ENCODE results near the gene FAM210A. TPM values are rescaled to one million over a fixed set of nuclear protein-coding genes. Genes with fewer than 3 reads are reported as not detected.

The FAM210A gene
- total RNA-seq, 1 donor from 2014 or later, result 15.4 TPM

DNA sequence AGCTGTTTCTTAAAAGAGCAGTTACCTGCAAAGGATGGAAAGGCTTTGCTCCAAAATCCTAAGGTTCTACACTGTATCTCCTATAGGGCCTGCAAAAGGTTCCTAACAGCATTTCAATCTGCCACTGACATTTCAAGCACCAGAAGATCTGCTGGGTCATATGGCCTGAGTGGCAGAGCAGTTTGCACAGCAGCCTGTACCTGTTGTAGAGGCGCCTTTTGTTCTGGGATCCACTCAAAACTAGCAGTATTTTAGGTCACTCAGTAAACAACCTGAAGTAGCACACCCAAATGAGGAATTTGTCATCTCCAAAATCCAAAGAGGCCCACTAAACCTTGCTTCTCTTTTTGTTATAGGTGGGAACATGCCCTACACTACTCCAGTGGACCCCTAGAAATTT, 6.2 kb downstream of the FAM210A start:
- Mint-ChIP-seq H3K27ac (ENCODE audit: unreplicated experiment) (no peak overlapping the region), H3K27me3 (ENCODE audit: unreplicated experiment) (no peaks in the 10 kb centered on the region), H3K4me1 (ENCODE audit: unreplicated experiment) (peaks cover 4% of the 10 kb centered on the region)

DNA sequence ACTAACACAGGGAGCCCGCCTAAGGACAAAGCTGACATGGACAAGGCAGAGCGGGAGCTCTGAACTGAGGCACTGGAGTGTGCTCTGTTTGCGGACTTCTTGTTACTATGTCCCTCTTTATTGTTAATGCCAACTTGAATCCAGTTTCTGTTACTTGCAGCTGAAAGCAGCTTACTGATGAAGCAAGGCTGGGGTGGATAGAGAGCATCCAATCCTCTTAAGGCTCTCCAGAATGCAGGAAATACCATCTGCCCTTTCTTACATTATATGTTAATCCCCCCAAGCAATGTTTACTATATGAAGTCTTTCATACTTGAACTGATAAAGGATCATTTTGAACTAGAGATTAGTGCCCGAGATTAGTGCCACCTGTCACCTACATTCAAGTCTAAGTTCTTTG, 9.4 kb downstream of the FAM210A start:
- DNase-seq (ENCODE audit: low spot score), result no peak
- TF ChIP-seq, protein P1, sequence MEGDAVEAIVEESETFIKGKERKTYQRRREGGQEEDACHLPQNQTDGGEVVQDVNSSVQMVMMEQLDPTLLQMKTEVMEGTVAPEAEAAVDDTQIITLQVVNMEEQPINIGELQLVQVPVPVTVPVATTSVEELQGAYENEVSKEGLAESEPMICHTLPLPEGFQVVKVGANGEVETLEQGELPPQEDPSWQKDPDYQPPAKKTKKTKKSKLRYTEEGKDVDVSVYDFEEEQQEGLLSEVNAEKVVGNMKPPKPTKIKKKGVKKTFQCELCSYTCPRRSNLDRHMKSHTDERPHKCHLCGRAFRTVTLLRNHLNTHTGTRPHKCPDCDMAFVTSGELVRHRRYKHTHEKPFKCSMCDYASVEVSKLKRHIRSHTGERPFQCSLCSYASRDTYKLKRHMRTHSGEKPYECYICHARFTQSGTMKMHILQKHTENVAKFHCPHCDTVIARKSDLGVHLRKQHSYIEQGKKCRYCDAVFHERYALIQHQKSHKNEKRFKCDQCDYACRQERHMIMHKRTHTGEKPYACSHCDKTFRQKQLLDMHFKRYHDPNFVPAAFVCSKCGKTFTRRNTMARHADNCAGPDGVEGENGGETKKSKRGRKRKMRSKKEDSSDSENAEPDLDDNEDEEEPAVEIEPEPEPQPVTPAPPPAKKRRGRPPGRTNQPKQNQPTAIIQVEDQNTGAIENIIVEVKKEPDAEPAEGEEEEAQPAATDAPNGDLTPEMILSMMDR (IDR thresholded peaks at IDR 0.05; ENCODE audit: unreplicated experiment), result no peak
- Mint-ChIP-seq H3K4me1 (ENCODE audit: unreplicated experiment) (peaks cover 5% of the 10 kb centered on the region), H3K4me3 (ENCODE audit: unreplicated experiment) (no peak overlapping the region), H3K36me3 (ENCODE audit: low read depth, unreplicated experiment) (no peaks in the 10 kb centered on the region), H3K27ac (ENCODE audit: unreplicated experiment) (no peak overlapping the region), H3K9me3 (ENCODE audit: unreplicated experiment) (no peaks in the 10 kb centered on the region), H3K27me3 (ENCODE audit: unreplicated experiment) (no peaks in the 10 kb centered on the region)

More for the DNA sequence above, 6.2 kb downstream of the FAM210A start:
- no peak for DNase-seq (ENCODE audit: low spot score)
- Mint-ChIP-seq H3K4me3 (ENCODE audit: unreplicated experiment) (no peak overlapping the region), H3K36me3 (ENCODE audit: low read depth, unreplicated experiment) (peaks cover 3% of the 10 kb centered on the region), H3K9me3 (ENCODE audit: unreplicated experiment) (no peaks in the 10 kb centered on the region)
- TF ChIP-seq, protein P1 (IDR thresholded peaks at IDR 0.05; ENCODE audit: unreplicated experiment), result no peak

- H3K27ac Mint-ChIP-seq (ENCODE audit: unreplicated experiment), result no peak overlapping the region
- no peak overlapping the region for H3K4me3 Mint-ChIP-seq (ENCODE audit: unreplicated experiment)
- H3K27me3 Mint-ChIP-seq (ENCODE audit: unreplicated experiment), result no peaks in the 10 kb centered on the region
- H3K4me1 Mint-ChIP-seq (ENCODE audit: unreplicated experiment), result peaks cover 5% of the 10 kb centered on the region
- no peaks in the 10 kb centered on the region for H3K36me3 Mint-ChIP-seq (ENCODE audit: low read depth, unreplicated experiment)
- no peak for DNase-seq (ENCODE audit: low spot score)
- H3K9me3 Mint-ChIP-seq (ENCODE audit: unreplicated experiment), result no peaks in the 10 kb centered on the region
- TF ChIP-seq, protein P1 (IDR thresholded peaks at IDR 0.05; ENCODE audit: unreplicated experiment), result no peak
Measured at GRCh38 chr18:13715330-13715729, 11.0 kb downstream of the FAM210A start.

DNA sequence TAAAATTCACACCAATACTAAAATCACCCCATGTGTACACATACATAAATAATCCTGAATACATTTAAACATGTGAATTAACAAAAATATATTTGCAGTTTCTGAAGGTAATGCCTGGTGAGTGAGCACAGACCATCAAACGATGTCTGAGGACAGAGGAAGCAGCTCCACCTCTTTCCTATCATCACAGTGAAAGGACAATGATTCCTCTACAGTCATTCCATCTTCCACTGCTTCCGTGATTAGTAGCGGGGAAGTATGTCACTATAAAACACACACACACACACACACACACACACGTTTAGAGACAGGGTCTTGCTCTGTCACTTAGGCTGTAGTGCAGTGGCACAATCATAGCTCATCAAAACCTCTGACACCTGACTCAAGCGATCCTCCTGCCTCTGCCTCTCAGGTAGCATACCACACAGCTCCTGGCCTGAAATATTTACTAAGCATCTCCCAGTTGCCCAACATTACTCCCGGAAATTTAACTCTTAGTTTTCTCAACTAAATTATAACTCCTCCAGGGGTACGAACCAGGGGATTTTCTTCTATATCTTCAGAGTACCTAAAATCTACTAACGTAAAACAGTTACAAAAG, 12.8 kb downstream of the FAM210A start:
- no peak for DNase-seq (ENCODE audit: low spot score)
- peaks cover 5% of the 10 kb centered on the region for H3K4me1 Mint-ChIP-seq (ENCODE audit: unreplicated experiment)
- H3K27me3 Mint-ChIP-seq (ENCODE audit: unreplicated experiment), result no peaks in the 10 kb centered on the region
- no peak overlapping the region for H3K4me3 Mint-ChIP-seq (ENCODE audit: unreplicated experiment)
- TF ChIP-seq, protein P1 (IDR thresholded peaks at IDR 0.05; ENCODE audit: unreplicated experiment), result no peak
- peaks cover 7% of the 10 kb centered on the region for H3K9me3 Mint-ChIP-seq (ENCODE audit: unreplicated experiment)
- no peaks in the 10 kb centered on the region for H3K36me3 Mint-ChIP-seq (ENCODE audit: low read depth, unreplicated experiment)
- no peak overlapping the region for H3K27ac Mint-ChIP-seq (ENCODE audit: unreplicated experiment)

DNA sequence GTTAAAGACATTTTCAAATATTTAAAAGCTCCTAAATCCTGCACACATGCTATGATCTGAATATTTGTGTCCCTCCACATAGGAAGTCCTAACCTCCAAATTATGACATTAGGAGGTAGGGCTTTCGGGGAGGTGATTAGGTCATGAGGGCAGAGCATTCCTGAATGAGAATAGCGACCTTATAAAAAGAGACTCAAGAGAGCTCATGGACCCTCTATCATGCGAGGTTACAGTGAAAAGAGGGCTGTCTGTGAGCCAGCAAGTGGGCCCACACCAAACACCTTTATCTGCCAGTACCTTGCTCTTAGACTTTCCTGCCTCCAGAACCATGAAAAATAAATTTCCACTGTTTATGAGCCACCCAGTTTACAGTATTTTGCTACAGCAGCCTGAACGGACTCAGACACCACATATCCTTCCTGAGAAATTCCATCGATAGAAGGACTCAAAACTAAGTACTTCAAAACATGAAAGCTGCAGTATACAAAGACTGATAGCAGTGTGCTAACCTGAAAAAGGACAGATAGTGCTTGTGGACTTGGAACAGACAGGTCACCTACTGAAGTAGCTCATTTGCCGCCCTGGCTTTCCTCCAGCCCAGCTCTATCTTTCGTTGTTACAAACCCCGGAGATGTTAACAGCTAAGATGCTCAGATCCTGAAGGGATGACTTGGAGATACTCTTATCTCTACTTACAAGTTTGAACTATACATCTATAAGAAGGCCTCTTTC, 13.8 kb downstream of the FAM210A start:
- Mint-ChIP-seq H3K4me1 (ENCODE audit: unreplicated experiment) (peaks cover 5% of the 10 kb centered on the region), H3K27ac (ENCODE audit: unreplicated experiment) (no peak overlapping the region), H3K9me3 (ENCODE audit: unreplicated experiment) (peaks cover 7% of the 10 kb centered on the region), H3K27me3 (ENCODE audit: unreplicated experiment) (no peaks in the 10 kb centered on the region), H3K36me3 (ENCODE audit: low read depth, unreplicated experiment) (peaks cover 4% of the 10 kb centered on the region), H3K4me3 (ENCODE audit: unreplicated experiment) (no peak overlapping the region)
- DNase-seq (ENCODE audit: low spot score), result no peak
- TF ChIP-seq, protein P1 (IDR thresholded peaks at IDR 0.05; ENCODE audit: unreplicated experiment), result no peak
